Heart left ventricle (tissue), 13 donors: Measurements from ENCODE around the gene GRIA3.

Experiments
- POLR2A ChIP-seq, 2 donors: fragments of 450-650 bp; IDR thresholded peaks; one replicate each; pipeline ENCODE4 v1.6.1; 2017; ENCODE audit warnings: antibody characterized with exemption in 2 of 2, mild to moderate bottlenecking in 2 of 2, moderate library complexity in 2 of 2
- TF ChIP-seq, protein P1 (sequence below), 12 donors: fragments of 200-600 bp; sonication (generic) in 4 of 12; IDR thresholded peaks; one replicate each; pipeline versions ENCODE4 v1.5.0 to v1.8.0; 2018 to 2022; ENCODE audit warnings: antibody characterized with exemption in 12 of 12, mild to moderate bottlenecking in 5 of 12
- donor health status: ischemic (EF 13 %, LVEDD 7.1; RV severe dilation, severe dysfunction).
- donor health status: DM: no; HTN: yes; CAD: no.
- donor health status: DM: no; HTN: no; CAD: no.
- donor health status: ischemic (EF 25% LVEDD 6.9; RV normal size, moderate dysfunction).
- donor health status: ischemic (EF 25% LVEDD 5.7; RV mildly dilated, moderate dysfunction).
- donor health status: ischemic (EF 35%, LVEDD 5.7; RV mildly dilated, moderate dysfunction).
- donor health status: nonischemic (EF 11% LVEDD 7.7; RV severe dilation, severe dysfunction).
- donor health status: DM: yes; HTN: yes; CAD: no.
- donor health status: PGD.
- donor health status: ischemic (EF 29% LVEDD 5.4; RV normal size, mild dysfunction).
- donor health status: nonischemic (EF 23%, LVEDD 6.1; RV moderate dilation, normal function).

DNA sequence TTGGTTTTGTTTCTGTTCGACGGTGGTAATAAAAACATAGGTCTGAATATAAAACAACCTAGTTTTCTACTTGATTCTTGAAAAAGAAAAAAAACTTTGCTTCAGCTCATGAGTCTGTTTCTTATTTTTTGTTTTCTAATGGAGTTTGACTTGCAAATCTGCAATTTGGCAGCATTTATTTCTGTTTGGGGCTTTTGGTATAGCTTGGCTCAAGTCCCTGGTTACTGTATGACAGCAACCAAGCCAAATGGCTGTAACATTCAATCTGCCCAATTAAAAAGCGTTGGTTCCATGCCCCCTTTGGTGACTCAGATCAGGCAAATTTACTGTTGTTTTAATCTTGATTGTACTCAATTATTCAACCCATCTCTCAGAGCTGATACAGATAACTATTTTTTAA, 263.4 kb downstream of the GRIA3 start:
- TF ChIP-seq, protein P1, sequence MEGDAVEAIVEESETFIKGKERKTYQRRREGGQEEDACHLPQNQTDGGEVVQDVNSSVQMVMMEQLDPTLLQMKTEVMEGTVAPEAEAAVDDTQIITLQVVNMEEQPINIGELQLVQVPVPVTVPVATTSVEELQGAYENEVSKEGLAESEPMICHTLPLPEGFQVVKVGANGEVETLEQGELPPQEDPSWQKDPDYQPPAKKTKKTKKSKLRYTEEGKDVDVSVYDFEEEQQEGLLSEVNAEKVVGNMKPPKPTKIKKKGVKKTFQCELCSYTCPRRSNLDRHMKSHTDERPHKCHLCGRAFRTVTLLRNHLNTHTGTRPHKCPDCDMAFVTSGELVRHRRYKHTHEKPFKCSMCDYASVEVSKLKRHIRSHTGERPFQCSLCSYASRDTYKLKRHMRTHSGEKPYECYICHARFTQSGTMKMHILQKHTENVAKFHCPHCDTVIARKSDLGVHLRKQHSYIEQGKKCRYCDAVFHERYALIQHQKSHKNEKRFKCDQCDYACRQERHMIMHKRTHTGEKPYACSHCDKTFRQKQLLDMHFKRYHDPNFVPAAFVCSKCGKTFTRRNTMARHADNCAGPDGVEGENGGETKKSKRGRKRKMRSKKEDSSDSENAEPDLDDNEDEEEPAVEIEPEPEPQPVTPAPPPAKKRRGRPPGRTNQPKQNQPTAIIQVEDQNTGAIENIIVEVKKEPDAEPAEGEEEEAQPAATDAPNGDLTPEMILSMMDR (IDR thresholded peaks at IDR 0.05) = no peak
- no peak for TF ChIP-seq POLR2A (IDR thresholded peaks at IDR 0.05)
